Hair follicle dermal papilla cell (primary cell): ENCODE data around the gene VASH2. TPM values are rescaled to one million over a fixed set of nuclear protein-coding genes. Genes with fewer than 3 reads are reported as not detected.

ENCODE experiments used
- total RNA-seq: library from RNA; depleted of rRNA; stranded (reverse); fragments of >200 nt; gene quantifications from 2 replicates; pipeline ENCODE4 v1.2.3, GENCODE V29; 2012

Gene VASH2
- not detected in 2 replicates for total RNA-seq

DNA sequence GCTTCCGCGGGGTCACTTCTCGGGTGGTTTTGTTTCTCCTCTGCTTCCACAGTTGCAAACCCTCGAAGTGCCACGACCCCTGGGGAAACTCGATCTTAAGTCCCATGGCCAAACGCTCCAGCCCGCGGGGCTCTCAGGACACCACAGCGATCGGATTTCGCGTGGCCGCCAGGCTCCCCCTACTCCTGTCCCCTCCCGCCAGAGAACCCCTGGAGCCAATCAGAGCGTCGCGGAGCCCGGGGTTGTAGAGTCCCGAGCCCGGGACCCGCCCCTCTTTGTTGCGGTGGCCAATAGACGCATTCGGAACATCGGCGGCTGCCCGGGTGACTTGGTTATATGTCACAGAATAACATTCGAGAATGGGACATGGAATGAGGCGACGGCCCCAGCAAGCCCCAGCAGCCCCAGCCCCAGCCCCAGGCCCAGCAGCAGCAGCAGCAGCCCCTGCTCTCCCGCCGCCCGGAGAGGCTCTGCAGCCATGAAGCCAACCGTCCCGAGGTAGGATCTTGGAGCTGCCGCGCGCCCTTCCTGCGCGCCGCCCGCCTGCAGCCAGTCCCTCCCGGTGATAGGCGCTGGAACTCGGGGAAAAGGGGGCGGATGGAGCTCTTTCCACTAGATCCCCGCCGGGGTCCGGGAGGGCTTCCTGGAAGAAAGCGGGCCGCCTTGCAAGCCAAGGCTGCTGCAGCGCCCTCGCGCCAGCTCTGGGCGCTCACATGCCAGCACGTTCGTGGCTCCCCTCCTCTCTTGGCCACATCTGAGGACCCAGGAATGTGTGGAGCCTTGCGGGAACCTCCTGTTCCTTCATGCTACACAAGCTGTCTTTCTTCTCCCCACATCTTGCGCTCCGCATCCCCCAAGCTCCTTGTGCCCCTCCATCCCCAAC is at the start of gene VASH2:
VASH2 (plus strand) TSS at position 299 of the 883 bp plus-strand sequence. CDS start 1,002 bp downstream, outside the sequence.

DNA sequence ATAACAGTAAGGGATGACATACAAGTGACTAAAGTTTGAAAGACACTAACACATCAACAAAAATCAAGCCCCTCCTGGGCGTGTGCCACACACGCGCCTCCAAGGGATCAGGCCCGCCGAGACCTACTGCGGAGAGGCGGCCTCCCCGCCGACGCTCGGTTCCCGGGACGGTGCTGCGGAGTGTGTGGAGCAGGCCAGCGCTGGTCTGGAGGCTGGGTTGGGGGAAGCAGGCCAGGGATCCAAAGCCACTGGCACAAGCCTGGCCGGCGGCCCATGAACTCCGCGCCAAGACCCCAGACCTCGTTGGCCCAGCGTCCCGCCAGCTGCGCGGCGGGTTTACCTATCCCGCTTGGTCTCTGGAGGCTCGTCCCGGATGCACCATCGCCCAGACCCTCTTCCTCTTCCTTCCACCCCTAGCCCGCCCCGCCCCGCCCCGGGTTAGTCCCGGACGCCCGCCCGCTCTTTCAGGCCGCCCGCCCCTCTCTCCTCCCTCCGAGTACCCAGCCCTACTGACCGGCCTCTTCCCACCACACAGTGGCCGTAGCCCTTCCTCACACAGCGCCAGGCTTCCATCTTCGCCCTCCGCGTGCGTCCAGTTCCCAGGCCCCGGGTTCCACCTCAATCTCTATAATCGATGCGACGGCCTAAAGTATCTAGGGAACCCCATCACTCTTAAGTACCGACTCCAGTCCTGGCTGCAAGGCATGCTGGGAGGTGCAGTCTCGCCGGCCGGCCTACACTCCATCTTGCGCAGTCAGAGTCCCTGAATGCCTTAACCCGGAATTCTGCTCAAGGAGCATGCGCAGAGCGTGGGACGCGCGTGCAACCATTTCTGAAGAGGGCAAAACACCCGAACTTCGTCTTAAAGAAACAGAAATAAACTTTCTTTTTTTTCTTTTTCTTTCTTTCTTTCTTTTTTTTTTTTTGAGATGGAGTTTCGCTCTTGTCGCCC is 65.0 kb downstream of the VASH2 start, which contains the start of gene ANGEL2:
ANGEL2 (minus strand) TSS at position 769 of the 952 bp plus-strand sequence; CDS start at position 573, 196 bp downstream.

Other genes starting within 250 kb of the VASH2 start
- 21.6 and 24.7 TPM in 2 replicates for gene NSL1, start 158.8 kb upstream of the VASH2 start, total RNA-seq
- 11.7 and 13.5 TPM in 2 replicates for gene TATDN3, start 158.6 kb upstream of the VASH2 start, total RNA-seq
- not detected in 2 replicates for gene SPATA45, start 102.9 kb upstream of the VASH2 start, total RNA-seq
- gene FLVCR1, start 92.3 kb upstream of the VASH2 start, total RNA-seq = 4.3 and 8.4 TPM in 2 replicates
- gene ANGEL2, start 65.3 kb downstream of the VASH2 start, total RNA-seq = 60.5 and 62.8 TPM in 2 replicates
- 31.7 and 37.6 TPM in 2 replicates for gene RPS6KC1, start 100.7 kb downstream of the VASH2 start, total RNA-seq